EL (cell line): ENCODE results near the gene PAAF1.

Experiments used
- DNase-seq: peaks from one replicate; pipeline ENCODE4 v3.0.0-alpha.2; 2016

PAAF1 gene

GRCh38 chr11:73949246-73949645, 72.4 kb downstream of the PAAF1 start:
- DNase-seq, result no peak

GRCh38 chr11:73949912-73950311, 73.1 kb downstream of the PAAF1 start:
- no peak for DNase-seq

GRCh38 chr11:73950869-73951710, 74.3 kb downstream of the PAAF1 start, which contains the start of gene DNAJB13:
Gene DNAJB13 (plus strand): TSS chr11:73951026. CDS start chr11:73951070, 44 bp downstream.
- peak; percentile 50 for DNase-seq

- DNase-seq, result no peak
Observed at GRCh38 chr11:73951797-73952196, 75.0 kb downstream of the PAAF1 start.

- no peak for DNase-seq
Observed at GRCh38 chr11:73956876-73957653, 80.3 kb downstream of the PAAF1 start.

- DNase-seq, result no peak
Observed at GRCh38 chr11:73957654-73958361, 81.0 kb downstream of the PAAF1 start.

GRCh38 chr11:73958521-73959141, 81.8 kb downstream of the PAAF1 start:
- no peak for DNase-seq

- DNase-seq, result peak; percentile 56
Observed at GRCh38 chr11:73961321-73961720, 84.5 kb downstream of the PAAF1 start.

GRCh38 chr11:73962101-73962705, 85.4 kb downstream of the PAAF1 start:
- DNase-seq, result no peak

- DNase-seq, result no peak
Observed at GRCh38 chr11:73963861-73964260, 87.1 kb downstream of the PAAF1 start.

- peak; percentile 33 for DNase-seq
Observed at GRCh38 chr11:73965076-73965763, 88.4 kb downstream of the PAAF1 start.

- DNase-seq, result no peak
Observed at GRCh38 chr11:73965764-73966121, 88.9 kb downstream of the PAAF1 start.

GRCh38 chr11:73968356-73968966, 91.7 kb downstream of the PAAF1 start:
- no peak for DNase-seq

GRCh38 chr11:73969091-73969490, 92.3 kb downstream of the PAAF1 start:
- no peak for DNase-seq

GRCh38 chr11:73969991-73970800, 93.4 kb downstream of the PAAF1 start:
- no peak for DNase-seq

GRCh38 chr11:73971175-73971719, 94.4 kb downstream of the PAAF1 start:
- DNase-seq, result no peak

- no peak for DNase-seq
Observed at GRCh38 chr11:73972187-73972586, 95.4 kb downstream of the PAAF1 start.

GRCh38 chr11:73972620-73973449, 96.0 kb downstream of the PAAF1 start:
- no peak for DNase-seq
